H1 (cell line): ENCODE results near the gene GIGYF2. TPM values are rescaled to one million over a fixed set of nuclear protein-coding genes. Genes with fewer than 3 reads are reported as not detected.

Source experiments
- CTCF ChIA-PET: fragments of 300-600 bp; sonication (Branson Sonifier 250); formaldehyde crosslinking; loops from one replicate; lab custom pipeline; 2021; ENCODE audit not compliant: partially characterized antibody; lab: Charles Lee
- POLR2A ChIA-PET: fragments of 300-600 bp; sonication (Branson Sonifier 250); formaldehyde crosslinking; loops from one replicate; lab custom pipeline; 2021; ENCODE audit warnings: inconsistent platforms; ENCODE audit not compliant: partially characterized antibody; lab: Charles Lee
- DNase-seq, 2 experiments: peaks; one replicate each; pipeline versions ENCODE4 v3.0.0 to v3.0.0-alpha.2; 2010 to 2022; ENCODE audit warnings: low spot score in 2 of 2, low read depth in 1 of 2, mixed read lengths in 1 of 2
- FAIRE-seq: peaks from 2 replicates; lab custom pipeline; 2011; peaks lifted over from hg19 to GRCh38; lab: Jason Lieb, UNC
- H2AFZ ChIP-seq: 2 replicates; pipeline ENCODE4 v1.8.1; 2012; ENCODE audit warnings: low read length, inconsistent platforms
- H2AK5ac ChIP-seq: 2 replicates; pipeline ENCODE4 v1.6.1; 2013; ENCODE audit warnings: low read depth, low read length
- H2BK120ac ChIP-seq: replicated peaks from 2 replicates; pipeline ENCODE3; 2013; ENCODE audit warnings: low read depth, low read length, inconsistent platforms
- H2BK12ac ChIP-seq: 2 replicates; pipeline ENCODE4 v1.6.1; 2013; ENCODE audit warnings: low read depth, low read length
- H2BK15ac ChIP-seq: 2 replicates; pipeline ENCODE4 v1.6.1; 2013; ENCODE audit warnings: low read length
- H2BK20ac ChIP-seq: 2 replicates; pipeline ENCODE4 v1.6.1; 2013; ENCODE audit warnings: low read length
- H2BK5ac ChIP-seq: 2 replicates; pipeline ENCODE4 v1.6.1; 2013; ENCODE audit warnings: low read depth, low read length
- H3K14ac ChIP-seq: 2 replicates; pipeline ENCODE4 v1.6.1; 2013; ENCODE audit warnings: inconsistent platforms; ENCODE audit not compliant: insufficient read length
- H3K18ac ChIP-seq: 2 replicates; pipeline ENCODE4 v1.6.1; 2013; ENCODE audit warnings: low read length; ENCODE audit errors: extremely low read depth
- H3K23ac ChIP-seq: 2 replicates; pipeline ENCODE4 v1.6.1; 2013; ENCODE audit warnings: inconsistent platforms; ENCODE audit not compliant: insufficient read length
- H3K23me2 ChIP-seq: 2 replicates; pipeline ENCODE4 v1.6.1; 2013; ENCODE audit warnings: low read depth, low read length
- H3K27ac ChIP-seq: 2 replicates; pipeline ENCODE4 v1.6.1; 2011; ENCODE audit warnings: low read depth, low read length, inconsistent platforms
- H3K27me3 ChIP-seq, 4 experiments: replicated peaks in 1 of 4; 1 replicate in 1 of 4; 2 replicates in 3 of 4; pipeline versions ENCODE4 v1.6.1 to v1.8.1; 2011 to 2013; ENCODE audit warnings: low read length in 3 of 4, mild to moderate bottlenecking in 3 of 4, inconsistent platforms in 2 of 4, mixed read lengths in 2 of 4, moderate library complexity in 1 of 4; ENCODE audit not compliant: control insufficient read depth in 3 of 4, insufficient read depth in 3 of 4; ENCODE audit errors: extremely low read depth in 1 of 4
- H3K36me3 ChIP-seq, 4 experiments: 2 replicates each; pipeline versions ENCODE4 v1.6.1 to v1.8.1; 2011 to 2013; ENCODE audit warnings: mild to moderate bottlenecking in 4 of 4, low read length in 3 of 4, moderate library complexity in 2 of 4, control low read depth in 1 of 4, inconsistent platforms in 1 of 4; ENCODE audit not compliant: insufficient read depth in 4 of 4, control insufficient read depth in 2 of 4
- H3K4ac ChIP-seq: replicated peaks from 2 replicates; pipeline ENCODE3; 2013; ENCODE audit warnings: low read length, low read depth, mixed read lengths, inconsistent platforms; ENCODE audit not compliant: insufficient read length
- H3K4me1 ChIP-seq, 4 experiments: replicated peaks in 1 of 4; 1 replicate in 1 of 4; 2 replicates in 3 of 4; pipeline versions ENCODE4 v1.6.1 to v1.8.1; 2011 to 2013; ENCODE audit warnings: low read length in 3 of 4, inconsistent platforms in 2 of 4, mixed read lengths in 1 of 4; ENCODE audit not compliant: insufficient read depth in 4 of 4, control insufficient read depth in 3 of 4
- H3K4me2 ChIP-seq, 2 experiments: 2 replicates each; pipeline versions ENCODE4 v1.6.1 to v1.8.1; 2011 to 2013; ENCODE audit warnings: low read depth in 2 of 2, low read length in 2 of 2, control low read depth in 1 of 2, inconsistent platforms in 1 of 2, mild to moderate bottlenecking in 1 of 2; ENCODE audit not compliant: insufficient read depth in 1 of 2
- H3K4me3 ChIP-seq, 4 experiments: fragments of 200-600, 300-600 bp in 1 of 4; sonication (generic), shearing (Covaris generic), sonication (Bioruptor Twin) in 1 of 4; 2 replicates each; pipeline versions ENCODE4 v1.5.1 to v1.8.1; 2011 to 2016; ENCODE audit warnings: low read length in 4 of 4, low read depth in 3 of 4, control low read depth in 2 of 4, inconsistent platforms in 2 of 4, mild to moderate bottlenecking in 2 of 4, mixed read lengths in 1 of 4, moderate library complexity in 1 of 4; ENCODE audit not compliant: insufficient read depth in 2 of 4; ENCODE audit errors: extremely low read depth in 1 of 4
- H3K56ac ChIP-seq: replicated peaks from 2 replicates; pipeline ENCODE3; 2013; ENCODE audit warnings: low read depth, mild to moderate bottlenecking, mixed read lengths, low read length, inconsistent platforms; ENCODE audit not compliant: insufficient read length
- H3K79me1 ChIP-seq: 2 replicates; pipeline ENCODE4 v1.6.1; 2013; ENCODE audit warnings: low read depth, low read length, control low read depth
- H3K79me2 ChIP-seq, 2 experiments: 2 replicates each; pipeline versions ENCODE4 v1.6.1 to v1.8.1; 2012 to 2013; ENCODE audit warnings: low read length in 2 of 2, mild to moderate bottlenecking in 2 of 2, inconsistent platforms in 1 of 2; ENCODE audit not compliant: insufficient read depth in 2 of 2, control insufficient read depth in 1 of 2
- H3K9ac ChIP-seq, 4 experiments: replicated peaks in 1 of 4; 1 replicate in 1 of 4; 2 replicates in 3 of 4; pipeline versions ENCODE4 v1.6.1 to v1.8.1; 2011 to 2013; ENCODE audit warnings: low read depth in 3 of 4, low read length in 3 of 4, control low read depth in 2 of 4, mild to moderate bottlenecking in 2 of 4, moderate library complexity in 2 of 4, inconsistent platforms in 1 of 4; ENCODE audit errors: extremely low read depth in 1 of 4
- H3K9me3 ChIP-seq, 2 experiments: 2 replicates each; pipeline versions ENCODE4 v1.6.1 to v1.8.1; 2012 to 2013; ENCODE audit warnings: mild to moderate bottlenecking in 2 of 2, moderate library complexity in 2 of 2, control low read depth in 1 of 2, inconsistent platforms in 1 of 2, low read depth in 1 of 2, low read length in 1 of 2, mixed read lengths in 1 of 2; ENCODE audit not compliant: insufficient read depth in 2 of 2
- H4K20me1 ChIP-seq, 2 experiments: replicated peaks in 1 of 2; 2 replicates each; pipeline versions ENCODE3 to v1.8.1; 2011 to 2013; ENCODE audit warnings: inconsistent platforms in 2 of 2, low read length in 2 of 2, mild to moderate bottlenecking in 1 of 2; ENCODE audit not compliant: insufficient read depth in 2 of 2, control insufficient read depth in 1 of 2
- H4K5ac ChIP-seq: 2 replicates; pipeline ENCODE4 v1.6.1; 2013; ENCODE audit warnings: low read length, low read depth, mixed read lengths, inconsistent platforms; ENCODE audit not compliant: insufficient read length
- H4K8ac ChIP-seq: 2 replicates; pipeline ENCODE4 v1.8.0; 2013; ENCODE audit warnings: mild to moderate bottlenecking, moderate library complexity, low read length, inconsistent platforms; ENCODE audit not compliant: insufficient read depth; ENCODE audit errors: extremely low read depth
- H4K91ac ChIP-seq: replicated peaks from 2 replicates; pipeline ENCODE3; 2013; ENCODE audit warnings: low read length, mixed read lengths, inconsistent platforms; ENCODE audit not compliant: insufficient read length
- BRCA1 ChIP-seq: IDR thresholded peaks from 2 replicates; pipeline ENCODE4 v1.6.1; 2012; ENCODE audit warnings: low read depth, low read length, improper control_type of control experiment
- CHD1 ChIP-seq: IDR thresholded peaks from 2 replicates; pipeline ENCODE4 v1.6.1; 2012; ENCODE audit warnings: low read depth, low read length, improper control_type of control experiment
- EP300 ChIP-seq, 2 experiments: IDR thresholded peaks; 1 replicate in 1 of 2; 2 replicates in 1 of 2; pipeline ENCODE4 v1.6.1; 2011 to 2012; ENCODE audit warnings: low read depth in 2 of 2, low read length in 2 of 2, mild to moderate bottlenecking in 2 of 2, borderline replicate concordance in 1 of 2, inconsistent platforms in 1 of 2, moderate library complexity in 1 of 2
- FOSL1 ChIP-seq: IDR thresholded peaks from 2 replicates; pipeline ENCODE4 v1.6.1; 2011; ENCODE audit warnings: mild to moderate bottlenecking, low read depth, low read length, moderate library complexity; ENCODE audit not compliant: insufficient read depth
- GTF2F1 ChIP-seq: IDR thresholded peaks from 2 replicates; pipeline ENCODE4 v1.6.1; 2012; ENCODE audit warnings: low read depth, low read length, improper control_type of control experiment, borderline replicate concordance
- SAP30 ChIP-seq: fragments of 300-600 bp; sonication (generic); IDR thresholded peaks from 2 replicates; pipeline ENCODE4 v1.7.1; 2012; ENCODE audit warnings: low read length, moderate library complexity, mild to moderate bottlenecking, inconsistent platforms; ENCODE audit not compliant: insufficient read depth, insufficient replicate concordance
- SIRT6 ChIP-seq: IDR thresholded peaks from one replicate; pipeline ENCODE4 v1.7.1; 2012; ENCODE audit warnings: low read length, inconsistent platforms
- USF2 ChIP-seq: IDR thresholded peaks from 2 replicates; pipeline ENCODE4 v1.6.1; 2011; ENCODE audit warnings: low read length, improper control_type of control experiment
- WGBS, 2 experiments: shearing (Covaris generic) in 1 of 2; methylation state at CpG; one replicate each; pipeline versions ENCODE4 v1.1.6 to v1.1.7; 2013 to 2015; ENCODE audit warnings: low lambda C conversion rate in 2 of 2, mixed read lengths in 2 of 2, inconsistent platforms in 1 of 2, low coverage in 1 of 2, missing lambda C conversion rate in 1 of 2; ENCODE audit not compliant: insufficient replicate concordance in 2 of 2, insufficient coverage in 1 of 2, insufficient read length in 1 of 2; ENCODE audit errors: extremely low coverage in 1 of 2, missing lambda C conversion rate in 1 of 2; 5-methylcytosine and 5-hydroxymethylcytosine counted together
- polyA plus RNA-seq, 7 experiments: library from polyadenylated mRNA; depleted of rRNA in 3 of 7; stranded (reverse) in 5 of 7; unstranded in 2 of 7; fragments of >200 nt in 5 of 7; fragments of 200-250 nt in 2 of 7; gene quantifications; 1 replicate in 5 of 7; 2 replicates in 1 of 7; 4 replicates in 1 of 7; pipeline versions ENCODE4 v1.2.1 to v1.2.3, GENCODE V29; 2011 to 2013; ENCODE audit warnings: missing spikeins in 2 of 7, mixed read lengths in 2 of 7
- total RNA-seq: library from RNA; stranded (reverse); fragmentation: NEBNext Ultra II Directional; extraction: Animal tissue kit (Norgen Biotek cat#: 25700); gene quantifications from 2 replicates; pipeline ENCODE4 v1.2.1, GENCODE V29; 2021

GIGYF2 gene
- total and polyA plus RNA-seq, 2 of the 8 experiments (the other 6 are each of a cell fraction or from before 2014, with no cell fraction given): 22.3 to 62.0 TPM

DNA sequence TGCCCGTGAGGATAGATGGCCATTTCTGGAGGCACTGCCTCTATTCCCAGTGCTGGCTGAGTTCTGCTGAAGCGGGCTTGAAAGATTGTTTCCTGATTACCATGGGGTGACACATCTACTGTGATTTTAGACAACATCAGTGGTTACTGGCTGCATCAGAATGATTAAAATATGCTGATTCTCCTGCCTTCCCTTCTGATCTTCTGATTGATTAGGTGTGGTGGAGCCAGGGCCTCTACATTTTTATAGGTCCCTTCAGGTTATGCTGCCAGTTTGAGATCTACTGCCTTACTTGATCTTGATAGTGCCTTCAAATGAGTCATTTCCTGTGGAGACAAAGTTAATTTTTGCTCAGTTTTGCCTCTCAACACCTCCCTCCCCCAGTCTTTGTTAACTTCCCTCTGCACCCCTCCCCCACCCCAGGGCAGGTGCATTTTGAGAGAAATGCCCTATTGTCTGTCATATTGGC is 141.3 kb downstream of the GIGYF2 start:
- Histone ChIP-seq H3K27ac (no peak overlapping the region), H3K27me3 (no peaks in the 10 kb centered on the region), H2BK20ac (no peak overlapping the region), H3K4me2 (no peak overlapping the region), H4K91ac (no peak overlapping the region), H3K4ac (no peak overlapping the region), H2AFZ (no peak overlapping the region), H3K14ac (no peak overlapping the region), H2BK15ac (no peak overlapping the region), H2BK120ac (no peak overlapping the region), H3K23me2 (no peaks in the 10 kb centered on the region), H4K5ac (no peak overlapping the region), H3K4me1 (no peaks in the 10 kb centered on the region), H2BK5ac (no peak overlapping the region), H2BK12ac (no peak overlapping the region), H2AK5ac (no peak overlapping the region), H3K23ac (no peak overlapping the region), H3K79me1 (no peaks in the 10 kb centered on the region), H3K4me3 (no peak overlapping the region), H3K9ac (no peak overlapping the region), H3K18ac (no peak overlapping the region), H3K56ac (no peak overlapping the region), H3K79me2 (no peaks in the 10 kb centered on the region), H3K36me3 (peaks cover 3 to 42% (median 23%) of the 10 kb centered on the region in 4 experiments), H4K8ac (no peak overlapping the region), H4K20me1 (no peaks in the 10 kb centered on the region), H3K9me3 (no peaks in the 10 kb centered on the region)
- ChIA-PET CTCF (interaction anchor here (1.4 kb wide), 1 partner anchor 12 kb away, joined by 4 read pairs; no protein-coding TSS in a partner anchor), POLR2A (no interaction called here)
- DNase-seq: no peak
- WGBS, 2 experiments: 92% methylated on average over 2 of the region's 2 CpGs; no CpG with 5 or more reads in 1 of the 2 experiments
- FAIRE-seq: no peak
- TF ChIP-seq SAP30 (no peak), SIRT6 (no peak), GTF2F1 (no peak), FOSL1 (no peak), USF2 (no peak), BRCA1 (no peak), EP300 (IDR thresholded peaks at IDR 0.05; ENCODE audit: borderline replicate concordance in 1 of 2, low read depth in 2 of 2, low read length in 2 of 2) (no peak), CHD1 (no peak)
